H9 (cell line): ENCODE measurements around the gene GPC4. TPM values are rescaled to one million over a fixed set of nuclear protein-coding genes. Genes with fewer than 3 reads are reported as not detected.

ENCODE experiments used
- DNase-seq: peaks from one replicate; pipeline ENCODE4 v3.0.0-alpha.2; 2017
- H2AFZ ChIP-seq: one replicate; pipeline ENCODE4 v1.6.1; 2013; ENCODE audit warnings: mild to moderate bottlenecking, low read length, control low read depth, moderate library complexity
- H2AK5ac ChIP-seq: 2 replicates; pipeline ENCODE4 v1.6.1; 2013; ENCODE audit warnings: low read length, control low read depth, mixed read lengths; ENCODE audit not compliant: insufficient read length
- H2BK120ac ChIP-seq: one replicate; pipeline ENCODE4 v1.6.1; 2013; ENCODE audit warnings: low read depth, mild to moderate bottlenecking, low read length, control low read depth, inconsistent platforms; ENCODE audit not compliant: poor library complexity, severe bottlenecking
- H2BK12ac ChIP-seq: 2 replicates; pipeline ENCODE4 v1.6.1; 2013; ENCODE audit warnings: low read length, control low read depth, mixed read lengths, low read depth; ENCODE audit not compliant: insufficient read length
- H2BK15ac ChIP-seq: 2 replicates; pipeline ENCODE4 v1.6.1; 2013; ENCODE audit warnings: low read depth, low read length, control low read depth
- H2BK20ac ChIP-seq: one replicate; pipeline ENCODE4 v1.6.1; 2013; ENCODE audit warnings: low read depth, mild to moderate bottlenecking, low read length, control low read depth, inconsistent platforms; ENCODE audit not compliant: poor library complexity, severe bottlenecking
- H2BK5ac ChIP-seq: 2 replicates; pipeline ENCODE4 v1.6.1; 2013; ENCODE audit warnings: low read length, control low read depth, mixed read lengths; ENCODE audit not compliant: insufficient read length
- H3K14ac ChIP-seq: 2 replicates; pipeline ENCODE4 v1.6.1; 2013; ENCODE audit warnings: low read length, control low read depth; ENCODE audit not compliant: insufficient read depth
- H3K18ac ChIP-seq: 2 replicates; pipeline ENCODE4 v1.6.1; 2013; ENCODE audit warnings: low read depth, mild to moderate bottlenecking, mixed read lengths, low read length, control low read depth; ENCODE audit not compliant: insufficient read length
- H3K23ac ChIP-seq: 2 replicates; pipeline ENCODE4 v1.6.1; 2013; ENCODE audit warnings: low read length, control low read depth, mixed read lengths, low read depth; ENCODE audit not compliant: insufficient read length
- H3K23me2 ChIP-seq: 2 replicates; pipeline ENCODE4 v1.6.1; 2013; ENCODE audit warnings: low read depth, mild to moderate bottlenecking, mixed read lengths, low read length, control low read depth; ENCODE audit not compliant: insufficient read length, poor library complexity, severe bottlenecking
- H3K27ac ChIP-seq: 2 replicates; pipeline ENCODE4 v1.5.1; 2013; ENCODE audit warnings: low read length, control low read depth, mixed read lengths, low read depth; ENCODE audit not compliant: insufficient read length
- H3K27me3 ChIP-seq: 2 replicates; pipeline ENCODE4 v1.6.1; 2013; ENCODE audit warnings: low read length, control low read depth, inconsistent platforms; ENCODE audit not compliant: insufficient read depth
- H3K4ac ChIP-seq: 2 replicates; pipeline ENCODE4 v1.6.1; 2013; ENCODE audit warnings: low read depth, mild to moderate bottlenecking, control low read depth, inconsistent platforms, low read length, moderate library complexity
- H3K4me1 ChIP-seq: 2 replicates; pipeline ENCODE4 v1.6.1; 2013; ENCODE audit warnings: low read length, control low read depth, inconsistent platforms; ENCODE audit not compliant: insufficient read depth
- H3K4me2 ChIP-seq: 2 replicates; pipeline ENCODE4 v1.6.1; 2013; ENCODE audit warnings: low read length, control low read depth, mixed read lengths; ENCODE audit not compliant: insufficient read length, insufficient read depth
- H3K56ac ChIP-seq: 2 replicates; pipeline ENCODE4 v1.6.1; 2013; ENCODE audit warnings: low read depth, mild to moderate bottlenecking, mixed read lengths, low read length, control low read depth; ENCODE audit not compliant: insufficient read length
- H3K79me1 ChIP-seq: 2 replicates; pipeline ENCODE4 v1.6.1; 2013; ENCODE audit warnings: low read depth, mild to moderate bottlenecking, moderate library complexity, low read length, control low read depth, inconsistent platforms; ENCODE audit not compliant: insufficient read depth, poor library complexity, severe bottlenecking
- H3K79me2 ChIP-seq: 2 replicates; pipeline ENCODE4 v1.6.1; 2013; ENCODE audit warnings: low read length, control low read depth, inconsistent platforms; ENCODE audit not compliant: insufficient read depth
- H3K9ac ChIP-seq: 2 replicates; pipeline ENCODE4 v1.6.1; 2013; ENCODE audit warnings: low read length, control low read depth, mixed read lengths; ENCODE audit not compliant: insufficient read length; ENCODE audit errors: extremely low read depth
- H3K9me3 ChIP-seq: one replicate; pipeline ENCODE4 v1.6.1; 2013; ENCODE audit warnings: low read depth, low read length, inconsistent platforms; ENCODE audit not compliant: control insufficient read depth
- H3T11ph ChIP-seq: one replicate; pipeline ENCODE4 v1.6.1; 2013; ENCODE audit warnings: mild to moderate bottlenecking, low read length, control low read depth, inconsistent platforms
- H4K20me1 ChIP-seq: one replicate; pipeline ENCODE4 v1.6.1; 2013; ENCODE audit not compliant: control insufficient read depth, insufficient read length, insufficient read depth
- H4K5ac ChIP-seq: 2 replicates; pipeline ENCODE4 v1.6.1; 2013; ENCODE audit warnings: low read depth, mild to moderate bottlenecking, mixed read lengths, low read length, control low read depth; ENCODE audit not compliant: insufficient read length
- H4K8ac ChIP-seq: replicated peaks from 2 replicates; pipeline ENCODE4 v1.6.1; 2013; ENCODE audit warnings: low read length, control low read depth, mixed read lengths, low read depth; ENCODE audit not compliant: insufficient read length
- H4K91ac ChIP-seq: 2 replicates; pipeline ENCODE4 v1.6.1; 2013; ENCODE audit warnings: low read depth, mild to moderate bottlenecking, moderate library complexity, mixed read lengths, low read length, control low read depth; ENCODE audit not compliant: insufficient read length
- H3K27ac Mint-ChIP-seq, 3 experiments: 2 replicates in 2 of 3; 3 replicates in 1 of 3; pipeline ENCODE4 v1.8.0; 2020 to 2021; ENCODE audit warnings: mixed read lengths in 3 of 3, mild to moderate bottlenecking in 1 of 3, moderate library complexity in 1 of 3
- H3K27me3 Mint-ChIP-seq: 2 replicates; pipeline ENCODE4 v1.8.0; 2021; ENCODE audit warnings: low read depth, mild to moderate bottlenecking, moderate library complexity, mixed read lengths
- H3K36me3 Mint-ChIP-seq, 3 experiments: 2 replicates in 2 of 3; 3 replicates in 1 of 3; pipeline ENCODE4 v1.8.0; 2020 to 2021; ENCODE audit warnings: low read depth in 3 of 3, mixed read lengths in 3 of 3; ENCODE audit not compliant: insufficient read depth in 1 of 3
- H3K4me1 Mint-ChIP-seq, 2 experiments: 2 replicates each; pipeline ENCODE4 v1.8.0; 2020; ENCODE audit warnings: mixed read lengths in 2 of 2
- H3K4me3 Mint-ChIP-seq, 2 experiments: 2 replicates in 1 of 2; 3 replicates in 1 of 2; pipeline ENCODE4 v1.8.0; 2020 to 2021; ENCODE audit warnings: mild to moderate bottlenecking in 2 of 2, mixed read lengths in 2 of 2, moderate library complexity in 1 of 2
- H3K9me3 Mint-ChIP-seq, 2 experiments: 2 replicates in 1 of 2; 3 replicates in 1 of 2; pipeline ENCODE4 v1.8.0; 2020; ENCODE audit warnings: mild to moderate bottlenecking in 2 of 2, mixed read lengths in 2 of 2, moderate library complexity in 1 of 2
- CTCF ChIP-seq: fragments of 200-600 bp; sonication (generic); conservative IDR thresholded peaks from 3 replicates; pipeline ENCODE4 v1.8.0; 2021; ENCODE audit warnings: antibody characterized with exemption, mild to moderate bottlenecking
- WGBS: extraction: QIAGEN DNeasy Blood & Tissue Kit; methylation state at CpG from one replicate; pipeline ENCODE4 v1.1.7; 2013; ENCODE audit warnings: missing lambda C conversion rate, low lambda C conversion rate, mixed read lengths; ENCODE audit not compliant: insufficient read length; ENCODE audit errors: extremely low coverage; 5-methylcytosine and 5-hydroxymethylcytosine counted together
- total RNA-seq: library from RNA; stranded (reverse); gene quantifications from 2 replicates; pipeline ENCODE4 v1.2.1, GENCODE V29; 2021

GPC4 gene
- total RNA-seq, 1 experiment from 2014 or later, result 416 TPM

GRCh38 chrX:133412665-133413064, 2.6 kb downstream of the GPC4 start:
- Histone ChIP-seq H2BK15ac (no peak overlapping the region), H2BK5ac (no peak overlapping the region), H3K14ac (no peak overlapping the region), H3K27me3 (no peaks in the 10 kb centered on the region), H4K5ac (no peak overlapping the region), H2BK12ac (no peak overlapping the region), H3K9me3 (no peaks in the 10 kb centered on the region), H3T11ph (no peak overlapping the region), H4K8ac (no peak overlapping the region), H4K20me1 (peaks cover 2% of the 10 kb centered on the region), H3K23ac (no peak overlapping the region), H3K23me2 (peaks cover 29% of the 10 kb centered on the region), H3K9ac (peak overlapping the region; percentile 88), H3K4me2 (peak overlapping the region; percentile 99), H2AK5ac (no peak overlapping the region), H3K79me2 (peaks cover 67% of the 10 kb centered on the region), H3K56ac (no peak overlapping the region), H2BK20ac (no peak overlapping the region), H3K27ac (no peak overlapping the region), H2BK120ac (no peak overlapping the region), H2AFZ (no peak overlapping the region), H3K4ac (no peak overlapping the region), H3K79me1 (no peaks in the 10 kb centered on the region), H3K4me1 (peaks cover 23% of the 10 kb centered on the region; the same call in 1 of the 2 replicates), H3K18ac (no peak overlapping the region), H4K91ac (no peak overlapping the region)
- H3K4me1 Mint-ChIP-seq, result peaks cover 57 to 61% of the 10 kb centered on the region in 2 experiments
- peak overlapping the region; percentile 87 to 98 for H3K4me3 Mint-ChIP-seq
- no peak for DNase-seq
- H3K27me3 Mint-ChIP-seq, result peaks cover 2% of the 10 kb centered on the region; the same call in 1 of the 2 replicates
- peaks cover 46 to 62% (median 58%) of the 10 kb centered on the region in 3 experiments for H3K36me3 Mint-ChIP-seq
- H3K9me3 Mint-ChIP-seq, result peaks cover 0 to 3% of the 10 kb centered on the region in 2 experiments; a peak in 3 of 5 replicates
- TF ChIP-seq CTCF, result no peak
- no CpG with 5 or more reads among the region's 5 CpGs for WGBS
- H3K27ac Mint-ChIP-seq, result peak overlapping the region in 1 of 3 experiments; percentile 94; a peak in 3 of 7 replicates
